WTC11 (cell line): Measurements from ENCODE around the gene CXorf49. TPM values are rescaled to one million over a fixed set of nuclear protein-coding genes. Genes with fewer than 3 reads are reported as not detected.

Experiments
- ATAC-seq: fragments of 200-7000 bp; cut with Tn5 transposase; 2 replicates; pipeline ENCODE4 v1.10.0; 2021; ENCODE audit warnings: mild to moderate bottlenecking, moderate library complexity
- CTCF ChIA-PET: fragments of 300-600 bp; sonication (Branson Sonifier 250); formaldehyde crosslinking; loops from one replicate; lab custom pipeline; 2021; ENCODE audit warnings: antibody characterized with exemption; lab: Charles Lee
- POLR2A ChIA-PET: fragments of 350-600 bp; sonication (Branson Sonifier 250); formaldehyde crosslinking; loops from one replicate; lab custom pipeline; 2021; ENCODE audit warnings: antibody characterized with exemption; lab: Charles Lee
- DNase-seq: peaks from one replicate; pipeline ENCODE4 v3.0.0; 2021; ENCODE audit warnings: low spot score
- H3K27ac Mint-ChIP-seq: 2 replicates; pipeline ENCODE4 v1.8.0; 2021; ENCODE audit warnings: mixed read lengths
- H3K27me3 Mint-ChIP-seq: 2 replicates; pipeline ENCODE4 v1.8.0; 2021; ENCODE audit warnings: low read depth, mild to moderate bottlenecking, moderate library complexity, mixed read lengths
- H3K36me3 Mint-ChIP-seq: 2 replicates; pipeline ENCODE4 v1.8.0; 2021; ENCODE audit warnings: mixed read lengths
- H3K4me1 Mint-ChIP-seq: 2 replicates; pipeline ENCODE4 v1.8.0; 2022; ENCODE audit warnings: mixed read lengths
- H3K4me3 Mint-ChIP-seq: 2 replicates; pipeline ENCODE4 v1.8.0; 2021; ENCODE audit warnings: mild to moderate bottlenecking, moderate library complexity, mixed read lengths
- H3K9me3 Mint-ChIP-seq: 2 replicates; pipeline ENCODE4 v1.8.0; 2021; ENCODE audit warnings: mixed read lengths
- ARID4B ChIP-seq: sonication (generic); formaldehyde crosslinking; IDR thresholded peaks from 2 replicates; pipeline ENCODE4 v1.8.0; 2023; ENCODE audit warnings: missing genetic modification reagents, mild to moderate bottlenecking, borderline replicate concordance
- EMX1 ChIP-seq: fragments of 250-450 bp; sonication (Bioruptor Pico); IDR thresholded peaks from 2 replicates; pipeline ENCODE4 v1.8.0; 2021; ENCODE audit warnings: mild to moderate bottlenecking
- ESRRA ChIP-seq: sonication (generic); formaldehyde crosslinking; IDR thresholded peaks from 2 replicates; pipeline ENCODE4 v1.8.1; 2022; ENCODE audit warnings: mild to moderate bottlenecking, missing genetic modification reagents, borderline replicate concordance
- ETV6 ChIP-seq: sonication (generic); formaldehyde crosslinking; IDR thresholded peaks from 2 replicates; pipeline ENCODE4 v1.8.1; 2022; ENCODE audit warnings: mild to moderate bottlenecking, missing genetic modification reagents
- FOXK1 ChIP-seq: sonication (generic); formaldehyde crosslinking; IDR thresholded peaks from 2 replicates; pipeline ENCODE4 v1.8.0; 2022; ENCODE audit warnings: mild to moderate bottlenecking, moderate library complexity, missing genetic modification reagents
- HMGA2 ChIP-seq: fragments of 250-450 bp; sonication (Bioruptor Pico); IDR thresholded peaks from 2 replicates; pipeline ENCODE4 v1.4.0; 2021; ENCODE audit warnings: mild to moderate bottlenecking, moderate library complexity
- JUN ChIP-seq: sonication (generic); formaldehyde crosslinking; IDR thresholded peaks from 2 replicates; pipeline ENCODE4 v1.8.0; 2023; ENCODE audit warnings: mild to moderate bottlenecking, missing genetic modification reagents
- KAT7 ChIP-seq: sonication (generic); formaldehyde crosslinking; IDR thresholded peaks from 2 replicates; pipeline ENCODE4 v1.8.1; 2023; ENCODE audit warnings: missing genetic modification reagents, mild to moderate bottlenecking, borderline replicate concordance
- MXD4 ChIP-seq: fragments of 250-450 bp; sonication (Bioruptor Pico); IDR thresholded peaks from 2 replicates; pipeline ENCODE4 v1.8.0; 2021; ENCODE audit warnings: mild to moderate bottlenecking, moderate library complexity, borderline replicate concordance
- NFATC4 ChIP-seq: fragments of 250-450 bp; sonication (Bioruptor Pico); IDR thresholded peaks from 2 replicates; pipeline ENCODE4 v1.9.0; 2021; ENCODE audit warnings: mild to moderate bottlenecking
- NR2C2 ChIP-seq: sonication (generic); formaldehyde crosslinking; IDR thresholded peaks from 2 replicates; pipeline ENCODE4 v1.8.0; 2022; ENCODE audit warnings: mild to moderate bottlenecking, missing genetic modification reagents
- RELA ChIP-seq: sonication (generic); formaldehyde crosslinking; IDR thresholded peaks from 2 replicates; pipeline ENCODE4 v1.8.1; 2022; ENCODE audit warnings: missing genetic modification reagents, mild to moderate bottlenecking, borderline replicate concordance
- SOX15 ChIP-seq: fragments of 250-450 bp; sonication (Bioruptor Pico); IDR thresholded peaks from 2 replicates; pipeline ENCODE4 v1.9.0; 2021; ENCODE audit warnings: mild to moderate bottlenecking
- ZNF121 ChIP-seq: sonication (generic); formaldehyde crosslinking; IDR thresholded peaks from 2 replicates; pipeline ENCODE4 v1.8.0; 2023; ENCODE audit warnings: missing genetic modification reagents
- ZNF138 ChIP-seq: sonication (generic); formaldehyde crosslinking; conservative IDR thresholded peaks from 2 replicates; pipeline ENCODE4 v1.8.1; 2022; ENCODE audit warnings: mild to moderate bottlenecking, moderate library complexity, missing genetic modification reagents
- ZNF416 ChIP-seq: fragments of 250-450 bp; sonication (Bioruptor Pico); IDR thresholded peaks from 2 replicates; pipeline ENCODE4 v1.9.0; 2021; ENCODE audit warnings: mild to moderate bottlenecking, inconsistent platforms
- ZNF423 ChIP-seq: fragments of 250-450 bp; sonication (Bioruptor Pico); IDR thresholded peaks from 2 replicates; pipeline ENCODE4 v2.1.2; 2022; ENCODE audit warnings: mild to moderate bottlenecking, moderate library complexity
- total RNA-seq: library from RNA; stranded (reverse); gene quantifications from 3 replicates; pipeline ENCODE4 v1.2.3, GENCODE V29; 2021
- TF ChIP-seq, protein P1 (sequence below): fragments of 250-450 bp; sonication (Bioruptor Pico); IDR thresholded peaks from 2 replicates; pipeline ENCODE4 v1.8.0; 2021; ENCODE audit warnings: mild to moderate bottlenecking
- TF ChIP-seq, protein P2 (sequence below): sonication (generic); formaldehyde crosslinking; IDR thresholded peaks from 2 replicates; pipeline ENCODE4 v1.8.1; 2023; ENCODE audit warnings: mild to moderate bottlenecking, missing genetic modification reagents, moderate library complexity

The CXorf49 gene
- total RNA-seq, 1 experiment from 2014 or later: not detected

DNA sequence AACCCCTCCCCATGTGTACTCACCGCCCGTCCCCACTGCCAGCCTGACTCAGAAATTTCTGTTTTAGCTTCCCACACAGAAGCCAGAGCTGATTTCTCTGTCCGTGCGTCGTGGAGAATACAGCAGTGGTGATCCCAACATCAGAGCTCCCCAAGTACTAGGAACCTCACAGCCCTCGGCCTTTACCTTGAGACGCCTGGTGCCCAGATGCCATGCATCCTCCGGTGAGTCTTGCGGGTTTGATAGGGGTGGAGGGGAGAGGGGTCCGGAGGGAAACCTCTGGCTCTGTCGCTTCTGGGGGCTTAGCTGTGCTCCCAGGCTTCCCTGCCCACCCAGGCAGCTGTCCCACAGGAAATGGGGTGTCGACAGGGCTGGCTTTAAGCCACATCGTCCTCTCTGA lies 48.6 kb downstream of the CXorf49 start (continued):
- no peak for TF ChIP-seq ETV6 (CRISPR knock-in tag)
- no peak for TF ChIP-seq HMGA2
- TF ChIP-seq ZNF138 (CRISPR knock-in tag): no peak
- no peak for TF ChIP-seq ZNF423 (CRISPR knock-in tag)
- TF ChIP-seq ZNF121: no peak
- no peak for TF ChIP-seq SOX15 (CRISPR knock-in tag)
- no peak for TF ChIP-seq ESRRA
- TF ChIP-seq FOXK1: no peak

DNA sequence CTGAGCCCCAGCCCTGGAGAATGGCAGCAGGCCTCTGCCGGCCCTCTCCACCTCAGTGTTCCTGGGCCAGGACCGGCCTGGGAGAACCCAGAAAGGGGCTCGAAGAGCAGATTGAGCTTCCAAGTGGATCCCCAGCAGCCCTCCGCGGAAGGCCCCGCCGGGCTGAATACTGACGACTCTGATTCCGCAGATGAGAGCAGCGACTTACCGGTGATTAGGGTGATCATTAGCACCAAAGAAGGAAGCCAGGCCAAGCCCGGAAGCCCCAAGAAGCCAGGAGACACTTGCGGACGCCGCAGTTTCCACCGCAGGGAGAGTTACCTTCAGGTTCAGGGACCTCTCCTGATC lies 49.9 kb downstream of the CXorf49 start:
- ATAC-seq: no peak
- Mint-ChIP-seq H3K4me1 (no peaks in the 10 kb centered on the region), H3K9me3 (no peaks in the 10 kb centered on the region), H3K27me3 (no peaks in the 10 kb centered on the region), H3K4me3 (no peak overlapping the region), H3K27ac (no peak overlapping the region)
- DNase-seq: no peak
- ChIA-PET POLR2A (no interaction called here), CTCF (interaction anchor here (1.0 kb wide), 1 partner anchor 46 kb away, joined by 3 read pairs; no protein-coding TSS in a partner anchor)
- TF ChIP-seq ZNF416 (CRISPR knock-in tag) (no peak), KAT7 (no peak), RELA (CRISPR knock-in tag) (no peak), NR2C2 (no peak), EMX1 (CRISPR knock-in tag) (no peak)
- TF ChIP-seq, protein P1, sequence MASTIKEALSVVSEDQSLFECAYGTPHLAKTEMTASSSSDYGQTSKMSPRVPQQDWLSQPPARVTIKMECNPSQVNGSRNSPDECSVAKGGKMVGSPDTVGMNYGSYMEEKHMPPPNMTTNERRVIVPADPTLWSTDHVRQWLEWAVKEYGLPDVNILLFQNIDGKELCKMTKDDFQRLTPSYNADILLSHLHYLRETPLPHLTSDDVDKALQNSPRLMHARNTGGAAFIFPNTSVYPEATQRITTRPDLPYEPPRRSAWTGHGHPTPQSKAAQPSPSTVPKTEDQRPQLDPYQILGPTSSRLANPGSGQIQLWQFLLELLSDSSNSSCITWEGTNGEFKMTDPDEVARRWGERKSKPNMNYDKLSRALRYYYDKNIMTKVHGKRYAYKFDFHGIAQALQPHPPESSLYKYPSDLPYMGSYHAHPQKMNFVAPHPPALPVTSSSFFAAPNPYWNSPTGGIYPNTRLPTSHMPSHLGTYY (CRISPR knock-in tag): no peak
- TF ChIP-seq, protein P2, sequence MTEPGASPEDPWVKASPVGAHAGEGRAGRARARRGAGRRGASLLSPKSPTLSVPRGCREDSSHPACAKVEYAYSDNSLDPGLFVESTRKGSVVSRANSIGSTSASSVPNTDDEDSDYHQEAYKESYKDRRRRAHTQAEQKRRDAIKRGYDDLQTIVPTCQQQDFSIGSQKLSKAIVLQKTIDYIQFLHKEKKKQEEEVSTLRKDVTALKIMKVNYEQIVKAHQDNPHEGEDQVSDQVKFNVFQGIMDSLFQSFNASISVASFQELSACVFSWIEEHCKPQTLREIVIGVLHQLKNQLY (CRISPR knock-in tag): no peak
- TF ChIP-seq, all 79 proteins: peak for 0
- H3K36me3 Mint-ChIP-seq: no peaks in the 10 kb centered on the region

- no peak for DNase-seq
- CTCF ChIA-PET: interaction anchor here (1.0 kb wide), 1 partner anchor 45 kb away, joined by 3 read pairs; no protein-coding TSS in a partner anchor
- Mint-ChIP-seq H3K4me3 (no peak within 1 kb of the TSS), H3K4me1 (no peaks in the 10 kb centered on the region), H3K36me3 (no peaks in the 10 kb centered on the region), H3K27ac (no peak within 1 kb of the TSS), H3K27me3 (no peaks in the 10 kb centered on the region), H3K9me3 (no peaks in the 10 kb centered on the region)
- POLR2A ChIA-PET: no interaction called here
- TF ChIP-seq ZNF416 (CRISPR knock-in tag): no peak
- TF ChIP-seq ARID4B (CRISPR knock-in tag): no peak
- no peak for TF ChIP-seq MXD4 (CRISPR knock-in tag)
- no peak for TF ChIP-seq JUN (CRISPR knock-in tag)
- TF ChIP-seq NFATC4 (CRISPR knock-in tag): no peak
- ATAC-seq: no peak
Observed at GRCh38 chrX:71667328-71668247, 50.5 kb downstream of the CXorf49 start, which contains the start of gene LOC101059915. TSS of gene LOC101059915 (plus strand) at chrX:71667546.
